Peyer's patch (tissue), 4 donors: ENCODE results near the gene LIPF. TPM values are rescaled to one million over a fixed set of nuclear protein-coding genes. Genes with fewer than 3 reads are reported as not detected.

Experiments
- DNase-seq, 3 donors: peaks; one replicate each; pipeline ENCODE4 v3.0.0-alpha.2; 2017 to 2019
- H3K27ac ChIP-seq, 4 donors: fragments of 200-600 bp; sonication (generic); one replicate each; pipeline ENCODE4 v1.5.1; 2016 to 2019
- H3K27me3 ChIP-seq, 2 donors: fragments of 200-600 bp; sonication (generic); one replicate each; pipeline ENCODE4 v1.5.1; 2019
- H3K36me3 ChIP-seq, 3 donors: fragments of 200-600 bp; sonication (generic); one replicate each; pipeline ENCODE4 v1.5.1; 2016 to 2019
- H3K4me1 ChIP-seq, 4 donors: fragments of 200-600 bp; sonication (generic); one replicate each; pipeline ENCODE4 v1.5.1; 2016 to 2019
- H3K4me3 ChIP-seq, 4 donors: fragments of 200-600 bp; sonication (generic); 1 replicate in 3 of 4; 2 replicates in 1 of 4; pipeline ENCODE4 v1.5.1; 2016 to 2019; ENCODE audit warnings: mild to moderate bottlenecking in 1 of 4
- H3K9me3 ChIP-seq, 4 donors: fragments of 200-600 bp; sonication (generic); one replicate each; pipeline ENCODE4 v1.5.1; 2016 to 2019; ENCODE audit warnings: mild to moderate bottlenecking in 1 of 4
- CTCF ChIP-seq, 6 experiments: fragments of 450-650 bp in 4 of 6; fragments of 200-600 bp in 2 of 6; sonication (generic) in 1 of 6; IDR thresholded peaks; one replicate each; pipeline ENCODE4 v1.5.1; 2017 to 2019; ENCODE audit warnings: antibody characterized with exemption in 6 of 6, mild to moderate bottlenecking in 3 of 6, moderate library complexity in 1 of 6
- POLR2A ChIP-seq, 2 donors: fragments of 450-650 bp; IDR thresholded peaks; one replicate each; pipeline ENCODE4 v1.5.1; 2017; ENCODE audit warnings: antibody characterized with exemption in 2 of 2, mild to moderate bottlenecking in 2 of 2, moderate library complexity in 2 of 2
- total RNA-seq, 4 donors: library from RNA; depleted of rRNA; stranded (reverse); fragments of >200 nt; gene quantifications; one replicate each; pipeline ENCODE4 v1.1.0, GENCODE V29; 2016

LIPF gene
- total RNA-seq, 4 donors from 2014 or later, result not detected

- H3K9me3 ChIP-seq, result no peaks in the 10 kb centered on the region
- no peak for DNase-seq
- H3K36me3 ChIP-seq, result no peaks in the 10 kb centered on the region
- no peaks in the 10 kb centered on the region for H3K4me1 ChIP-seq
- TF ChIP-seq POLR2A (IDR thresholded peaks at IDR 0.05) (no peak), CTCF (IDR thresholded peaks at IDR 0.05) (no peak)
- no peak overlapping the region for H3K27ac ChIP-seq
- H3K27me3 ChIP-seq, result no peaks in the 10 kb centered on the region
- H3K4me3 ChIP-seq, result no peak overlapping the region
Measured at GRCh38 chr10:88623835-88624234, 40.4 kb upstream of the LIPF start.

GRCh38 chr10:88624840-88625239 lies 39.4 kb upstream of the LIPF start:
- H3K27ac ChIP-seq, result no peak overlapping the region
- TF ChIP-seq CTCF (IDR thresholded peaks at IDR 0.05) (no peak), POLR2A (IDR thresholded peaks at IDR 0.05) (no peak)
- no peaks in the 10 kb centered on the region for H3K27me3 ChIP-seq
- H3K4me1 ChIP-seq, result no peaks in the 10 kb centered on the region
- H3K9me3 ChIP-seq, result no peaks in the 10 kb centered on the region
- no peak overlapping the region for H3K4me3 ChIP-seq
- DNase-seq, result no peak
- no peaks in the 10 kb centered on the region for H3K36me3 ChIP-seq

- Histone ChIP-seq H3K27ac (no peak overlapping the region), H3K4me3 (no peak overlapping the region), H3K9me3 (no peaks in the 10 kb centered on the region), H3K36me3 (no peaks in the 10 kb centered on the region), H3K27me3 (no peaks in the 10 kb centered on the region), H3K4me1 (no peaks in the 10 kb centered on the region)
- no peak for TF ChIP-seq CTCF (IDR thresholded peaks at IDR 0.05)
- no peak for TF ChIP-seq POLR2A (IDR thresholded peaks at IDR 0.05)
- no peak for DNase-seq
Measured at GRCh38 chr10:88640186-88640585, 24.1 kb upstream of the LIPF start.

- no peak for TF ChIP-seq CTCF (IDR thresholded peaks at IDR 0.05)
- no peak for TF ChIP-seq POLR2A (IDR thresholded peaks at IDR 0.05)
- H3K27ac ChIP-seq, result no peak overlapping the region
Measured at GRCh38 chr10:88642209-88642608, 22.0 kb upstream of the LIPF start.

GRCh38 chr10:88642963-88643362 lies 21.3 kb upstream of the LIPF start:
- H3K27me3 ChIP-seq, result no peaks in the 10 kb centered on the region
- H3K27ac ChIP-seq, result no peak overlapping the region
- TF ChIP-seq POLR2A (IDR thresholded peaks at IDR 0.05), result no peak
- TF ChIP-seq CTCF (IDR thresholded peaks at IDR 0.05), result no peak
- H3K4me3 ChIP-seq, result no peak overlapping the region
- H3K36me3 ChIP-seq, result no peaks in the 10 kb centered on the region
- no peak for DNase-seq
- H3K9me3 ChIP-seq, result no peaks in the 10 kb centered on the region
- no peaks in the 10 kb centered on the region for H3K4me1 ChIP-seq

More at GRCh38 chr10:88642209-88642608, 22.0 kb upstream of the LIPF start:
- H3K9me3 ChIP-seq, result no peaks in the 10 kb centered on the region
- H3K4me1 ChIP-seq, result no peaks in the 10 kb centered on the region
- no peak overlapping the region for H3K4me3 ChIP-seq
- DNase-seq, result no peak
- no peaks in the 10 kb centered on the region for H3K27me3 ChIP-seq
- no peaks in the 10 kb centered on the region for H3K36me3 ChIP-seq

GRCh38 chr10:88647061-88647615 lies 17.1 kb upstream of the LIPF start:
- no peak overlapping the region for H3K27ac ChIP-seq
- H3K4me1 ChIP-seq, result no peaks in the 10 kb centered on the region
- no peaks in the 10 kb centered on the region for H3K36me3 ChIP-seq
- TF ChIP-seq CTCF (IDR thresholded peaks at IDR 0.05), result no peak
- TF ChIP-seq POLR2A (IDR thresholded peaks at IDR 0.05), result no peak
- no peak overlapping the region for H3K4me3 ChIP-seq
- H3K27me3 ChIP-seq, result no peaks in the 10 kb centered on the region
- no peaks in the 10 kb centered on the region for H3K9me3 ChIP-seq
- DNase-seq, result no peak
